GM18861 (cell line): ENCODE results near the gene ACE2.
"Not testable (repeated sequence)": the region's sequence is repeated elsewhere in the genome, so short reads cannot be mapped to it uniquely, and the experiment has no call there.

Source experiments
- ATAC-seq: cut with Tn5 transposase; IDR thresholded peaks from one replicate; pipeline ENCODE4 v1.9.1; 2021; ENCODE audit not compliant: unreplicated experiment

ACE2 gene

GRCh38 chrX:15600745-15601144 is at the start of gene ACE2:
TSS of gene ACE2 (minus strand) at chrX:15600960. CDS start at chrX:15600911, 49 bp downstream.
- no peak for ATAC-seq

- ATAC-seq: not testable (repeated sequence)
These were observed 46.8 kb upstream of the ACE2 start for GRCh38 chrX:15647510-15647909.

- no peak for ATAC-seq
These were observed 45.8 kb upstream of the ACE2 start for GRCh38 chrX:15646543-15646942.

- ATAC-seq: no peak
These were observed 45.3 kb upstream of the ACE2 start for GRCh38 chrX:15646031-15646430.

- ATAC-seq: no peak
These were observed 44.5 kb upstream of the ACE2 start for GRCh38 chrX:15645266-15645665.

GRCh38 chrX:15644560-15644872 is 43.8 kb upstream of the ACE2 start:
- ATAC-seq: no peak

- ATAC-seq: no peak
These were observed 43.2 kb upstream of the ACE2 start for GRCh38 chrX:15643786-15644559.

GRCh38 chrX:15631637-15632036 is 30.9 kb upstream of the ACE2 start:
- no peak for ATAC-seq

GRCh38 chrX:15623054-15623453 is 22.3 kb upstream of the ACE2 start:
- no peak for ATAC-seq

- ATAC-seq: no peak
These were observed 18.4 kb upstream of the ACE2 start for GRCh38 chrX:15619053-15619755.

GRCh38 chrX:15617111-15617510 is 16.4 kb upstream of the ACE2 start:
- no peak for ATAC-seq

- ATAC-seq: no peak
These were observed 15.8 kb upstream of the ACE2 start for GRCh38 chrX:15616531-15616930.

- ATAC-seq: no peak
These were observed 6.3 kb upstream of the ACE2 start for GRCh38 chrX:15607067-15607466.

GRCh38 chrX:15606136-15606535 is 5.4 kb upstream of the ACE2 start:
- no peak for ATAC-seq

GRCh38 chrX:15605226-15605625 is 4.5 kb upstream of the ACE2 start:
- ATAC-seq: no peak

- no peak for ATAC-seq
These were observed 2.0 kb upstream of the ACE2 start for GRCh38 chrX:15602761-15603160.

- ATAC-seq: no peak
These were observed 1.2 kb upstream of the ACE2 start for GRCh38 chrX:15601932-15602331.

GRCh38 chrX:15600049-15600448 is 711 bp downstream of the ACE2 start:
- no peak for ATAC-seq

- ATAC-seq: no peak
These were observed 1.3 kb downstream of the ACE2 start for GRCh38 chrX:15599461-15599860.

- ATAC-seq: no peak
These were observed 2.7 kb downstream of the ACE2 start for GRCh38 chrX:15598026-15598425.

- no peak for ATAC-seq
These were observed 6.4 kb downstream of the ACE2 start for GRCh38 chrX:15594371-15594770.
